COLO668 (cell line): Measurements from ENCODE around the gene PALM2AKAP2.

ENCODE experiments used
- DNase-seq: peaks from one replicate; lab custom pipeline; 2025; ENCODE audit not compliant: unreplicated experiment; lab: John Stamatoyannopoulos, UW

The PALM2AKAP2 gene

DNA sequence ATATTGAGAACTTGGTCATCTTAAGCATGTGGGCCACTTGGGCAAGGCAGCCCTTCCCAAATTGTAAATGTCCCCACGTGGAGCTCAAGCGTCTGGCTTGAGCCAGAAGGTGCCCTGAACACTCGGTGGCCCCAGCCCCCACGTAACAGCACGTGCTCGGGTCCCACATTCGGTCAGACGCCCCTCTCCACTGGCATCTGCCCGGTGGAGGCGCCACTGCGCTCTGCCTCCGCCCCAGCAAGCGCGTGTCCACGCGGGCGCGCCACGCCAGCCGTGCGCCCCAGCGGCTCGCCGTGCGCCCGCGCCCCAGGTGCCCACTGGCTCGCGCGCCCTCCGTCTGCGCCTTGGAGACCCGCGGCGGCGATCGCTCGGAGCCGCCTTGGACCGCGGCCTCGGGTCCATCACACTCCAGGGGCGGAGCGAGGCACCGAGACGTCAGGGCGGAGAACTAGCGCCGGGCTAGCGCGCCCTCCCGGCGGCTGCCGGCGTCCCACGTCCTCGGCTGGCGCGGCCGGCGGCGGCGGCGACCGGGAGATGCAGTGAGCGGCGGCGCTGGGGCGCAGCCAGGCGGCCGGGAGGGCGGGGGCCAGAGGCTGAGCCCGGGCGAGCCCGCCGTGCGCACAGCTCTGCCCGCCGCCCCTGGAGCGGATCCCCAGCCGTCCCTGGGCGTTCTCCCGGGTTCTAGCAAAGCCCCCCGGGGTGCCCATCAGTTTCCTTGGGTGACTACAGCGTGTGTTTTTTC, at the start of gene PALM2AKAP2:
Gene PALM2AKAP2, plus strand, starts transcription at position 488 of the 742 bp plus-strand sequence. CDS start 291 bp downstream, outside the sequence.
- DNase-seq: peak; percentile 89

DNA sequence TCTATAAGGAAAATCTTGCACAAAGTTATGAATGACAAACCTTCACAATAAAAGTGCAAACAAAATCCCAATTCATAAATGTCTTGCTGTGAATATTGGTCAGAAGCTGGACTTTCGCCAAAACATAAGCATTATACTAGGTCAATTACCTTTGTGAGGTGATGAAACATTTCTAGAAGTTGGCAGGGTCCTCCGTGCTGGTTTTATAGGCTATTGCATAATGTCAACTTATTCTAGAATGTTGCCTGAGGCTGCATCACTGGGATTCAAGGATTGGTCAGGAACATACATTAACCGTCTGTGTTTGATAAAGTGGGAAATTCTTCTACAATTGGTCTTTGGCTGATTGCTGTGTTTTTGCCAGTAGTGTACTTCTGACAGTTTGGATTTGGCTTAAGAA, 49.8 kb upstream of the PALM2AKAP2 start:
- no peak for DNase-seq

DNA sequence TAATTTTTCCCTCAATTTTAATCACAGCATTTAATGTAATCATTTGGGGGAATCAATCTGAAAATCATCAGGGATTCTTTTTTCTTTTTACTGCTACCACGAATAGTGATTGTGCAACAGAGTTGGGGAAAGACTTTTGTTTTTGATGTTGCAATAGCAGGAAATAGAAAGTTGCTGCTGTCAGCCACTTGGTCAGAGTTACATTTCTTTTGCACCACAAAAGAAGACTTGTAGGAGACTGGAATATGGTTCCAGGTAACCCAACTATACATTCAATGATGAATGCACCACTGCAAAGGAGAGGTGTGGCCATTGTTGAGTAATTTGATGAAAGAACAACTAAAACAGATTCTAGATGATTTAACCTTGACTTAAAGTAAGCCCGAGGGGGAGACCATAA, 46.3 kb upstream of the PALM2AKAP2 start:
- no peak for DNase-seq

DNA sequence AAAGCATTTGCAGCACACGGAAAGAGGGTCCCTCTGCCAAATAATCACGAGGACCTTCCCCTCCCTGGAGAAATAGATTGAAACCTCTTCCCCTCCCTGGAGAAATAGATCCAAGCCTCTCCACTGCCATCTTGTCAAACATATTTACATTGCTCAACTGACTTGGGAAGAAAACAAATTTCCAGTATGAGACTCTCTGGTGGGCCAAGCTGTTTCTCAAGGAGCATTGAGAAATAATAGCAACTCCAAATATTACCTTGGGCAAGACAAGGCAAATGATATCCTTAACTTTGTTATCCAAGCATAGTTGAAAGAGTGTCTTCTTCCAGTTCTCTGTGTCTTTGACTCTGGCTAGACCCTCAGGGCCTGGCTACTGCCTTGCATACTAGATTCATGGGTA, 45.2 kb upstream of the PALM2AKAP2 start:
- no peak for DNase-seq

DNA sequence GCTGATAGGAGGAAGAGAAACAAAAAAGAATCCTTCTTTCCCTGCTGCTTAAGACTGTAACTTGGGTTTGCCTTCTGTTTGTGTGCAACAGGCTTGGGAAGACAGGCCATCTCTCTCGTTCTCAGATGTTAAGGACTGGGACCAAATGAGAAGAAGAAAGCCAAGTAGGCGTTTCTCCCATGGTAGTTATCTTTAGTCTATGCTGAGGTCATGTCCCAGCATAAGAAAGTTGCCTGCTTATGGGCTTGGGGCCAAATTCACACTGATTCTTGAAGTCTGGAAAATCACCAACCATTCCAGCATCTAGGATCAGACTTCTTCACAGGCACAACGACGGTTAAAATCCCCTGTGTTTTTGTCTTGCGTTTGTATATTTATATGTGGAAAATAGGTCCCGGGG, 44.2 kb upstream of the PALM2AKAP2 start:
- DNase-seq: no peak

DNA sequence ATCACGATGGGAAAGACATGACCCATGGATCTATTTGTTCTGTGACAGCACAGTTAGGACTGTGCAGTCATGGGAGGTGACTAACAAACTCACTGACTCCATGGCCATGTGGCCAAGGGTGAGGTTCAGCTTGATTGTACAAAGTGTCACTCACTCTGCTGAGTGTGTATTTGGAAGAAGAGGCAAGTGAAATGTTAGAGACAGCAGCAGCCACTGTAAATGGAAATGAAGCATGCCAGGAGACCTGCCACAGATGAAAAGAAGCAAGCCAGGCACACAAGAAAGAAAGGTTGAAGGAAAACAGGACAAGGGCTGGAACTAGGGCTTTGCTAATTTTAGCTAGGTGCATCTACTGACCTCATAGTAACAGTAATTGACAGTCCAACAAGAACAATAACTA, 42.7 kb upstream of the PALM2AKAP2 start:
- no peak for DNase-seq

DNA sequence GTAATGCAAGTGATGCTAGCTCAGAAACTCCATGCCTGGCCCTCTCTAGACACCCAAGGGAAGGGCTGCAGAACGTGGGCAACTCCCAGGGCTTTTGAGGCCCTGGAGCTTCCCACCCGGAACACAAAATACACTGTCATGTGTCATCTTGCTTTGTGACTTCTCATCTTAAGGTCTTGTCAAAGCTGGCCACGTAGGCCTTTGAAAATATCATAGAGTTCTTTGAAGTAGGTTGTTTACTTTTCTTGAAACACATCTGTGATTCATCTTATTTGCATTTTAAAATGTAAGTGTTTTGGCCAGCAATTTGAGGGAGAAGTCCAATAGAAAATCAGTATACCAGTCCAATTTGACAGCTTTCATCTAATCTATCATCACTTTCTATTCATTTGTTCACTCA, 40.2 kb upstream of the PALM2AKAP2 start:
- no peak for DNase-seq

DNA sequence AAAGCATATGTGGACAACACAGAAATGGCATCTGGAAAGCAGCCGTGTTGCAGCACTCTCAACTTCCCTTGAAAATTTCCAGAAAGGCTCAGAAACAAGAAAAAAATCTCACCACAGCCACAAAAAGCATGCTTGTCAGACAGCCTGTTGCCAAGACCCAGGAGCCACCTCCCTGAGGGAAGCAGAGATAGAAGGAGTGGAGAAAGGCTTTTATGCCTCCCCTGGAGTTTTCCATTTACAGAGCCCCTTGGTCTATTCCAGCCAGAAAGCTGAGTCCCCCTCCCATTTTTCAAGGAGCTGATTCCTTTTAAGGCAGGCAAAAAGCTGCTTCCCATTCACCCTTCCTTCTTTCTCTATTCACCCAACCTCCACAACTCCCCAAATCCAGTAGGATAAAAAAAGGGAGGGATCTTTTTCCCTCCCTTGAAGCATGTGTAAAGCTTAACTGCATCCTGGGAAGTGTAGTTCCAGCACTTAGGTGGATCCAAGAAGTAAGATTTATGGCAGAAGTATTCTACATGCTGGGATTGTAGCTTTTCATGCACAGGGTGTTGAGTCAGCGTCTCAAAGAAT, 37.1 kb upstream of the PALM2AKAP2 start:
- no peak for DNase-seq

DNA sequence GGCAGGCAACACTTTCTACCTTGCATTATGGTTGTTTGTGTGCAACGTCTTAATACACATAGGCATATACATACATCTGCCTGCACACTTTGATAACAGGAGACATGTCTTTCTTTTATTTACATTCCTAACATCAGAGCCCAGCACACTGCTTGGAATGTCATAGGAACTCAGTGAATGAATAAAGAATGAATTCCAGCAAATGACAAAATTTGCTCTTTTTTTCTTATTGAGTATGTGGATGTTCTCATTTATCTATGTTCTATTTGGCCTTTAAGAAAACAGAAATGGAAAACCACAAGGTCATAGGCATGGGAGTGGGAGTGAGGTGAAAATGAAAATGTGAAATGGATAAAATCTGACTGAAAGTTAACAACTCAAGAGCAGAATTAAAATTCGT, 36.3 kb upstream of the PALM2AKAP2 start:
- DNase-seq: no peak

DNA sequence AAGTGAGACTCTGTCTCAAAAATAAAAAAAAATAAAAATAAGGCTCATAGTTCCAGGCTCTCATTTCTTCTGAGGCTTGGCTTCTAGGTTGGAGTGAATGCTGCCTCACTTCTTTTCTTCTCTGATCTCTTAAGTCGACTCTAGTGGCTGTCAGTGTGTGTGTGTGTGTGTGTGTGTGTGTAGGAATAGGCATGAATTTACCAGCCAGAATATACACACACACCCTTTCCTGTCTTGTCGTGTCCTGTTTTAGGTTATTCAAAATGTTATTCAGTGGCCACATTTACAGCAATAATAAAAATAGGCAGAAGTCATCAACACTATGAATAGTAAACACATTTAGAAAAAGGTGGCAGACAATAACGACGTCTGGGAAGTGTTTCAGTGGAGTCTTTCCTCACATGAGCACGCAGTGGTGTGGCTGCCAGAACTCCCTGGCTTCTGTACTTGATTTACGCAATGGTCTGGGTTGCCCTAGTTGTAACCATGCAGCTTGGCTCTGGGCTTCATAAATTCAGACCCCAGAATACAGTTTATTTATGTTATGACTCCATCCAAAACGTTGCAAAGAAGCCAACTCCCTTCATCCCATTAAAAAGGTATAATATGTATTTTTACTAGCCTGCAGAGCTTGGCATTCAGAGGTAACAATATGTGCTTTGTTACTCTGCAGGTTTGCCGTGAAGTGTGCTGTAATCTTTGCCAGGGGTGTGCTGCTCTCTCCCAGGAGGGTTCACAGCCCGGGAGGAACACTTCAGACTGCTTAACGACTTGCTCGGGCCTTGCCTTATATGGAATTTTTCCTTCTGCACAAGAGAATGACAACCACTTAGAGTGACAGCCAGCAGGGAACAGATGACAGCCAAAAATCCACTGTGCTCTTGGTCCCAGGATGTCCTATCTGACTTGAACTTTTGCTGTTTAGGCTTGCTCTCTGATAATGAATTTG, 34.4 kb upstream of the PALM2AKAP2 start:
- no peak for DNase-seq

DNA sequence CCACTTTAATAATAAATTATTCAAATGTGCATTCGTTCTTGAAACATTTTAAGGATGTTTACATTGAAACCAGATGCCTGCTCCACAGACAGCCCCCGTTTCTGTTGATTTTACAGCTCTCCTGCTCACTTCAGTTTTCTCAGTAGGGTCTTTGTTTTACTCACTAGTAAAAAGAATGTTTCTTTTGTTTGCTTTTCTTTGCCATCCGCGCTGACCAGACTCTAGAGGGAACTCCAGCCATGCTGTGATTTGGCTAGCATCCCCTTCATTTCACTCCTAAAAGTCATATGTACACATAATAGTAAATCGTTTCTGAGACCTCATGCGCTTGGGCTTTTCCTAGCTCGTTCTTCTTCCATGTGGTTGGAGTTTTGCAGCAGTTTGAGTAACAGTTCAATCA, 28.7 kb upstream of the PALM2AKAP2 start:
- DNase-seq: no peak

DNA sequence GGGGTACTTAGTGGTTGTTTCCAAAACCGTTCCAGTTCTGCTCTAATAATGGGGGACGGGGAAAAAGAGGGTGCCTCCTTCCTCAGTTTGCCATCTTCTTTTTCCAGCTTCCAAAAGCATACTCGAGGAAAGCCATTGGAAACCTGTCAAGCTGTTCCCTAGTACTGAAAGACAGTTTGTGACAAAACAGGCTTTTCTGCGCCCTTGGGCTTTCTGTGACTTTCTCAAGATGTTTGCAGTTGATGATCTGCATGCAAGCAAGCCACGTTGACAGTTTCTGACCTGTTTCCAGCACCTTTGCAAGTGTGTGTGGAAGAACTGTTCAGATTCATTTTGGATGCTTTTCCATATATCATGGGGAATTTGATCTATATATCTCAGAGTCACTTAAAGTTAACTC, 26.7 kb upstream of the PALM2AKAP2 start:
- DNase-seq: no peak

DNA sequence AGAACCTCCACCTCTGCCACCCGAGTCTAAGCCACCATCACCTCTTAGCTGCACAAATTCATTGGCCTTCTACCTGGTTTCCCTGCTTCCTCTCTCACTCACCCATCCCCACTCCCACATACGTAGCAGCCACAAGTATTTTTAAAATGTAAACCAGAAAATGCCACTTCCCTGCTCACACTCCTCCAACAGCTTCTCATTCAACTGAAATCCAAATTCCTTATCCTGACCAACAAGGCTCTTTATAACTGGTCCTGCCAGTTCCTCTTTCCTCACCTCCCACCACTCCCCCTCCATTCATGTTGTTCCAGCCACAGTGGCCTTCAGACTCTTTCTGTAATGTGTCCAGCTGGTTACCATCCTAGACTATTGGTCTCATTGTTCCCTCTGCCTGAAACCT, 25.0 kb upstream of the PALM2AKAP2 start:
- DNase-seq: no peak

DNA sequence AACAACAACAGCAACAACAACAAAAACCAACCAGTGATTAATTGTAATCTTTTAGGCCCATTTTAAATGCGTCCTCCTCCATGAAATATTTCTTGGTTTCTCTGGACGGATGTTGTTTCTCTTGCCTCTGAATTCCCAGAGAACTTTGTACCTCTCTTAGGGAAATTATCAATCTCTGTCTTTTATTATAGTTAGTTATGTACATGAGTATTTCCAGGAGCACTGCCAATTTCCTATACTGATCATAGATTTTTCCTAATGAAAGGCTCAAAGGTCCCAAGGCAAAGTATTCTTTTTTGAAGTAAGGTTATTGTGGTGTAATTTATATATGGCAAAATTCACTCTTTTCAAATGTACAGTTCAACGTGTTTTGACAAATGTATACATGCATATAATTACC, 20.4 kb upstream of the PALM2AKAP2 start:
- DNase-seq: no peak

DNA sequence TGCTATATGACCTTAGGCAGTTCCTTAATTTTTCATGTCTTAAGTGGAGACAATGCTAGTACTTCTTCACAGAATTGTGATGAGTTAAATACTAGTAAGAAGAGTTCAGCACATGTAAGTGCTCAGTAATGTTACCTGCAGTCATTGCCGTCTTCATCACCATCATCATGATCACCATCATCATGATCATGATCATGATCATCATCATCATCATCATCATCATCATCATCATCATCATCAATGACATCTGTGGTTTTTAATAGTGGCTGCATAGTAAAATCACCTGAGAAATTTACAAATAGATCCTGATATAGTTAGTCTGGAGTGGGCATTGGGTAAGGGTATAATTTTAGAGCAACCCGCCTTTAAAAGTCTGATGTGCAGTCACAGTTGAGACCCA, 14.7 kb upstream of the PALM2AKAP2 start:
- no peak for DNase-seq

DNA sequence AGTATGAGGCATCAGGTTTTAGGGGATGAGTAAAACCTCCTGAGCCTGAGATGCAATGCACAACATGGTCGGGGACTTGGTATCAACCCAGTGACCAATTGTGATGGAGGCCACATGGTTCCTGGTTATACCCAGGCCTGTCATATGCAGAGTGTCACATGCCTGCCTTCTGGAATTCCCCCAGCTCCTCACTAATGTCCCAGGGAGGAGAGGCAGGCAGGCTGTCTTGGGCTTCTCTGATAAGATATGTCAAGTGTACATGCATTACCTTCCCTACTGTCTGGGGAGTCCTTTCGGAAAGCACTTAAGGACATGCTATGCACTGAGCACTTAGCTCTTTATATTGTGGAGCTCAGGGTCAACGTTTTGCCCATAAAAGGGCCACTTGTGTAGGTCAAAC, 14.2 kb upstream of the PALM2AKAP2 start:
- DNase-seq: no peak

DNA sequence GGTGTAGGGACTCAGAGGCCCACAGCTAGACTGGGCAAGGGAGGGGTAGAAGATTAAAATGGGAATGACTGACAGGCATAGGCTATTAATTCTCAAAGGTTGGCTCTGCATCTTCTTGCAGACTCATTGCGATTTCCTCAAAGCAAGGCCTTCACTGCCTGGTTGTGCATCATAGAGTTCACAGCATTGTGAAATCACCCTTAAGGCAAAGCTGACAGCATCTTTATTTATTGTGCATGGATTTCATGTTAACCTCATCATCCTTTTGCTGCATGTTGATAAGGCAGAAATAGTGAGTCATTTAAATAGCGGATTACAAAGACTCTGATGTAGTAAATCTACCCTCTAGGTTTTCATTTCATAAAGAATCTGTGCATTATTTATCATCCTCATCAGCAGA, 13.6 kb upstream of the PALM2AKAP2 start:
- DNase-seq: no peak

DNA sequence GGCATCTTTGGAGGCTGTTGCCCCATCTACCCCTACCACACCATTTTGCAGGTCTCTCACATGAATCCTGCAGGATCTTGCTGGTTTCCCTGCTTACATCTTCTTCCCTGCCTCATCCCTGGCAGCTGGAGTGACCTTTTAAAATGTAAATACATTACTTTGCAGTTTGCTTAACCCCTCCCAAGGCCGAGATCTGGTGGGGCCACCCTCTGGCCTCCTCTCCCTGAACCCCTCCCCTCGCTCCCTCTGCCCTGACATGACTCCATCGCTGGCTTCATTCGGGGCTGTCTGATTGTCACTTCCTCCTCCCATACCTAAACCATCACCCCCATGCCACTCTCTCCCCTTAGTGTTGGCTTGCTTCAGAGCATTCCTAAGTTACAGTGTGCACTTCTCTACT, 12.6 kb upstream of the PALM2AKAP2 start:
- no peak for DNase-seq

DNA sequence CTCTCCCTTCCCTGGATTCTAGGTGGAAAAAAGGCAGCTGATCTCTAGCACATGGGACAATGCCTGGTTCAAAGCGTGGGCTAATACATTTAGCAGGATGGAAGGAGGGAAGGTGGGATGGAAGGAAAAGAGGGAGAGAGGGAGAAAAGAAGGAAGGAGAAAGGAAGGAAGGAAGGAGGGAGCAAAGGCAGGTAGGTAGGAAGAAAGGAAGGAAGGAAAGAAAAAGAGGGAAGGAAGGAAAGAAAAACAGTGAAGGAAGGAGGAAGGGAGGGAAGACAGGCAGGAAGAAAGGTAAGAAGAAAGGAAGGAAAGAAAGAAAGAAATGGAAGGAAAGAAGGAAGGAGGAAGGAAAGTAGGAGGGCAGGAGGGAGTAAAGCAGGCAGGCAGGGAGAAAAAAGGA, 12.2 kb upstream of the PALM2AKAP2 start:
- no peak for DNase-seq

DNA sequence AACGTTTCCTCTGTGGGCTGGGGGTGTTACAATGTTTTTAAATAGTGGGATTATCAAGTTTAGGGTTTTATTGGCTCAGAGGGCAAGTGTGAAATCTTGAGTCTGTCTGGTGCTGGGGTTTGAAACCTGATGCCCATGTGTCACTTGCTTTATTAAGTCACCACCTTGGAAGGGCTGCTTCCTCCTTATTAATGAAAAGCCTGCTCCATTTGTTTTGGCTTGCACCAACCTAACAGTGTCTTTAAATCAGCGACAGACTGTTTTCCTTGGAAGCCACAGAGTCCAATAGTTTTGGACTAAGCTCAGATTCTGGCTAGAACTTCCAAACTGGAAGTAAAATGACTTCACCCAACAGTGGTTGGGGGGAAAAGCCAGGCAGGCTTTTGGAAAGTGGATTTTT, 10.7 kb upstream of the PALM2AKAP2 start:
- DNase-seq: no peak

DNA sequence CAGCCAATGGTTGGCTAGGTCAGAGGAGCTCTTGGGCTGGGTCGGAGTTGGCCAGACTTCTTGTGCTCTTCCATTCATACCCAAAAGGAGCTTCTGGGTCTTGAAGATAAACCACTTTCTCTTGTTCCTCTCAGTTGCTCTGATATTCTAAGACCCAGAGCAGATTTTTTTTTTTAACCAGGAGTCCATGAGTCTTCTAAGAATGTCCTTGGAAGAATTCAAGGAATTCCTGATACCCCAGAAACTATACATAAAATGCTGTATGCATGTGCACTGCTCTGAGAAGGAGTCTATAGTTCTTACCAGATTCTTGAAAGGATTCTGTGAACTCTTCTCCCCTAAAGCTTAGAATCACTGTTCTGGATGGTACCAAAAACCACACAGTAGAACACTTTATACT, 9.9 kb upstream of the PALM2AKAP2 start:
- no peak for DNase-seq

DNA sequence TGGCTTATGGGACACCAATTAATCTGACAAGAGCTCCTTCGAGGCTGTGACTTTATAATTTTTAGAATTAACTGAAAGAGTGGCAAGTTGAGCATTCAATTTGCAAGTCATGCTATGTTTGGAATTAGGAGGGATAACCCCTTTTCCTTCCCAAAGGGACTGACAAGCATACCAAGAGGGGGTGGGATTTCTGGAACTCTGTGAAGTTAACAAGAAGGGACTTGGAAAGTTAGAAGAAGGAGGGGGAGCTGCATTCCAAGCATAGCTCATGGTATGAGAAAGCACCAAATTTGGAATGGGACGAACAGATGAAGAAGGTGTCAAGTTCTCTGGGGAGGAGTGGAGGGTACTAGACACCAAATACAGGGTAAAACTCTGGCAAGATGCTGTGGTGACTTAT, 8.9 kb upstream of the PALM2AKAP2 start:
- no peak for DNase-seq
